Esophagus (tissue), 2 donors: Measurements from ENCODE around the gene C6orf15. TPM values are rescaled to one million over a fixed set of nuclear protein-coding genes. Genes with fewer than 3 reads are reported as not detected.

Source experiments
- H3K27ac ChIP-seq, 2 donors: one replicate each; pipeline ENCODE4 v1.5.1; 2013; ENCODE audit warnings: low read depth in 2 of 2, mild to moderate bottlenecking in 2 of 2, inconsistent platforms in 1 of 2, low read length in 1 of 2, moderate library complexity in 1 of 2
- H3K27me3 ChIP-seq, 2 donors: one replicate each; pipeline ENCODE4 v1.6.1; 2013; ENCODE audit warnings: low read length in 2 of 2, control low read depth in 1 of 2, mild to moderate bottlenecking in 1 of 2; ENCODE audit not compliant: insufficient read depth in 2 of 2, control insufficient read depth in 1 of 2
- H3K36me3 ChIP-seq, 2 donors: one replicate each; pipeline ENCODE4 v1.6.1; 2013; ENCODE audit warnings: low read length in 1 of 2; ENCODE audit not compliant: control insufficient read depth in 2 of 2, insufficient read depth in 2 of 2
- H3K4me1 ChIP-seq, 2 donors: one replicate each; pipeline ENCODE4 v1.6.1; 2013; ENCODE audit warnings: low read length in 1 of 2; ENCODE audit not compliant: control insufficient read depth in 2 of 2, insufficient read depth in 2 of 2
- H3K4me3 ChIP-seq, 2 donors: one replicate each; pipeline ENCODE4 v1.5.1; 2013; ENCODE audit warnings: low read length in 2 of 2, mild to moderate bottlenecking in 2 of 2, low read depth in 1 of 2, moderate library complexity in 1 of 2
- H3K9me3 ChIP-seq, 2 donors: one replicate each; pipeline ENCODE4 v1.6.1; 2013; ENCODE audit warnings: mild to moderate bottlenecking in 2 of 2, low read depth in 1 of 2, low read length in 1 of 2, moderate library complexity in 1 of 2; ENCODE audit not compliant: control insufficient read depth in 2 of 2, insufficient read depth in 1 of 2
- WGBS, 2 donors: extraction: QIAGEN DNeasy Blood & Tissue Kit; methylation state at CpG; one replicate each; pipeline ENCODE4 v1.1.7; 2013; 5-methylcytosine and 5-hydroxymethylcytosine counted together
- polyA plus RNA-seq, 2 donors: library from polyadenylated mRNA; stranded (reverse); fragments of 200-250 nt; gene quantifications; one replicate each; pipeline ENCODE4 v1.2.3, GENCODE V29; 2013
- donor health status: healthy with polysubstance abuse.
- donor health status: Bipolar disorder and iron deficiency.

C6orf15 gene
- polyA plus RNA-seq, 2 donors = 0.08 TPM; not detected in 1

DNA sequence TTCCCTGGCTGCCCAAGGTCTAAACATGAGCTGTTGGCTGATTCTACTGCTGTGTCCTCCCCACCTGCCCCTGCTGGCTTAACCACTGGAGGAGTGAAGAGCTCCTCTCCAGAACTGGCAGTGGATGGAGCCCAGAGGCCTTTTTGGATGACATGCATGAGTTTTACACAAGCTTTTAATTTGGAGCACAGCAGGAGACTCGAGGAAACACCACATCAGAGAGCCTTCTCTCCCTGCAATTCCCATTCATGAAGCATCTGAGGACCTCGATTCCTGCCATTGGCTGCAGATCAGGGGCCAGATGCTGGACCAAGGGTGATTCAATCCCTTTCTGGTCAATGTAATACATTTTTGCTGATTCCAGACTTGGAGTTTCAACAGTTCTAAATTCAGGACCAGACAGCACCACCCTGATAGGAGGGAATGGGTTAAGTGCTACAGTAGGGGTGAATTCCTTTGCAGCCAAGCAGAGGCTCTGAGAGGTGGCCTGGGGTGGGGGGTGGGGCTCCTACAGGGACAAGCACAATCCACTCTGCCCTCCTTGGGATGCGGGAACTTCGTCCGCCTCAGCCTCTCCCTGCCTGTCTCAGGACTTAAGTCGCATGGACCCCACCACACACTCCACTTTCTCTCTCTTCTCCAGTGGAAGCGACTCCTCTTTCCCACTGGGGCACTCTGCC is 1.6 kb upstream of the C6orf15 start:
- H3K27me3 ChIP-seq = no peaks in the 10 kb centered on the region
- no peaks in the 10 kb centered on the region for H3K36me3 ChIP-seq
- peak overlapping the region; percentile 51 to 87 for H3K27ac ChIP-seq
- no peaks in the 10 kb centered on the region for H3K9me3 ChIP-seq
- 44 to 53% methylated on average over 6 to 7 of the region's 7 CpGs for WGBS, 2 donors
- H3K4me1 ChIP-seq = peaks cover 2 to 17% of the 10 kb centered on the region in 2 donors
- H3K4me3 ChIP-seq = no peak overlapping the region

DNA sequence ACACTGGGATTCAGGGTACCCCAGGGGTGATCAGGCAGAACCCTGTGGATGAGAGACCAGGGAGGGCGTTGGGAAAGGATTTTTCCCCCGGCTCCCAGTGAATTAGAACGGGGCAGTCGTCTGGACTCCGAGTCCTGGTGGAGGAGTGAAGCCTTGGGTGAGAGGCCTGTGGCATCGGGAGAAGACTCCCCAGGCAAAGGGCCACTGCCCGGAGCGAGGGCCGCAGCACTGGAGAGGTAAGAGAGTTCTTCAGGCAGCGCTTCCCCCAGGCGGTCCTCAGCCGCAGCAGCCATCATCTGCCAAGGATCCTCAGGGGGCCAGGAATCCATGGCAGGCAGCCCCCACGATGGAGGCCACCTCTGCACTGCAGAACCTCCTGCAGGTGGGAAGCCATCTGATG is 663 bp downstream of the C6orf15 start:
- Histone ChIP-seq H3K4me1 (peaks cover 2 to 14% of the 10 kb centered on the region in 2 donors), H3K36me3 (no peaks in the 10 kb centered on the region), H3K9me3 (no peaks in the 10 kb centered on the region), H3K4me3 (no peak overlapping the region), H3K27ac (no peak overlapping the region), H3K27me3 (no peaks in the 10 kb centered on the region)
- WGBS, 2 donors = 88% methylated on average over 13 of the region's 13 CpGs

DNA sequence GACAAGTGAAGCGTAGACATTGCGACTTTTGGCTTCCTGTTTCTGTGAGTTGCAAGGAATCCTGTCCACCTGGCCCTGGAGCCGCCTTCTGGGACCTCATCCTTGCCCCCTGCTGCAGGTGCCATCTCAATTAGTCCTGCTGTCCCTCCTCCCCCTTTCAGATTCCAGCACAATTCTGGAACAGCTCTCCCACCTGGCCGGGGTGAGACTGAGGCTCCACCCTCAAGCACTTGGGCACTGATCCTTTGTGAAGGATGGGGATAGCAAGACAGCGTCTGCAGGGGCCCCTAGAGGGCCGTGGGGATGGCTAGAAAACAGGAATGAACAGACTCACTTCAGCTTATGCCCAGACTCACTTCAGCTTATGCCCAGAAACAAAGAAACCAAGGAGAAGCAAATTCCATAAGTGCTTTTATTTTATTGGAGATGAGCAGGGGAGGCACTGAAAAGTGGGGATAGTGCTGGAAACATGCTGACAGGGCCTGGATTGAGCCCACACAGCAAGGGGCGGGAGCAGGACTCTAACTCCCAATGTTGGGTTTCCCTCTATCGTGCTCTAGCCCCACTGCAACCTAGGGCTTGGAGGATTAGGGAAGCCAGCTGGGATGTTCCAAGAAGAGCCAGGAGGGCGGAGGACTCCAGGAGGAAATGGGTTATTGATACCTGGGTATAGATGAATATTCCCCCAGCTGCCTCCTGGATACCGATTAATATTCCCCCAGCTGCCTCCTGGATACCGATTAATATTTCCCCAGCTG is 1.4 kb downstream of the C6orf15 start:
- Histone ChIP-seq H3K27ac (no peak overlapping the region), H3K36me3 (no peaks in the 10 kb centered on the region), H3K27me3 (no peaks in the 10 kb centered on the region), H3K9me3 (no peaks in the 10 kb centered on the region), H3K4me1 (peaks cover 2 to 12% of the 10 kb centered on the region in 2 donors), H3K4me3 (no peak overlapping the region)
- WGBS, 2 donors = 70 to 78% methylated on average over 11 of the region's 11 CpGs

DNA sequence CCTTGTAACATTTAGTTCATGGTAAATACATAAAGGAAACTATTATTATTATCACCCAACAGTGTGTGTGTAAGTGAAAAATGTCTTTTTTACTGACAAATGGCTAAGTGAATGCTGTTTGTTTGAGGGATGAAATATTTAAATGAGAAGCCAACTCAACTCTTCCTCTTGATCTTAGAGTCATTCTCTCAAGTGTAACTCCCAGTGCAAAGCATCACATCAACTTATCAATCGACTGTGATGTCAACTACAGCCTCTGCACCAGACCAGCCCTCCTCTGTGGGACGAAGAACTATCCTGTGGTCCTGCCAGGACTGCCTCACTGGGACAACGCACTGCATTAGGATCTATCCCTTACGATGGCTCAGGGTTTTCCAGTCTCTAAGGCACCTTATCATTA is 5.3 kb downstream of the C6orf15 start:
- Histone ChIP-seq H3K27me3 (no peaks in the 10 kb centered on the region), H3K36me3 (no peaks in the 10 kb centered on the region), H3K4me1 (peaks cover 0 to 3% of the 10 kb centered on the region in 2 donors), H3K27ac (no peak overlapping the region), H3K9me3 (no peaks in the 10 kb centered on the region), H3K4me3 (no peak overlapping the region)
- 71 to 74% methylated on average over 4 of the region's 4 CpGs for WGBS, 2 donors

DNA sequence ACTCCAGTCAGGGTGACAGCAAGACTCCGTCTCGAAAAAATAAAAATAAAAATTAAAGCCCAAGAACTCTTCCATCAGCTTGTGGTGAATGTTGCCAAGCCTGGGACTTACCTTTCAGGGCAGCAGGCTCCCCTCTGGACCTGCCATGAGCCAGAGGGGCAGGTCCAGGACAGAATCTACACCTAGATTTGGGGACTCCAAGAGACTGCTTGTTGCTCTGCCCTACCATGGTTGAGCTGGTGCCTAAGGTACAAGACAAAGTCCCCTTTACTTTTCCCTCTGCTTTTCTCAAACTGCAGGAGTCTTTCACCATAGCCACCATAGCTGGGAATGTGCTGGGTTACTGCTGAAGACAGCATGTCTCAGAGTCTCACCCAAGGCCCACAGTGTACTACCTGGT is 9.2 kb downstream of the C6orf15 start:
- no peak overlapping the region for H3K4me3 ChIP-seq
- WGBS, 2 donors = 95 to 100% methylated on average over 2 of the region's 2 CpGs
- no peaks in the 10 kb centered on the region for H3K27me3 ChIP-seq

DNA sequence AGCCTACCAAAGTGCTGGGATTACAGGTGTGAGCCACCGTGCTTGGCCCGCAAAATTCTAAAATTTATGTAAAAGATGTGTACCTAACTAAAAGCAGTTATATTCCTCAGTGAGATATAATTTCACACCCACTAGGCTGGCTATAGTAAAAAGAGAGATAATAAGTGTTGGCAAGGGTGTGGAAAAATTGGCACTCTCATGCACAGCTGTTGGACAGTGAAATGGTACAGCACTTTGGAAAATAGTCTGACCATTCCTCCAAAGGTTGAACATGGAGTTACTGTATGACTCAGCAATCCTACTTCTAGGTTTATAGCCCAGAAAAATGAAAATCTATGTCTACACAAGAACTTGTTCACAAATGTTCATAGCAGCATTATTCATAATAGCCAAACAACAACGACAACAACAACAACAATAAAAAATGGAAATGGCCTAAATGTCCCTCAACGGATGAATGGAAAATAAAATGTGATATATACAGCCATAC is 13.9 kb downstream of the C6orf15 start:
- Histone ChIP-seq H3K4me1 (peaks cover 0 to 6% of the 10 kb centered on the region in 2 donors), H3K36me3 (no peaks in the 10 kb centered on the region), H3K27me3 (no peaks in the 10 kb centered on the region), H3K4me3 (no peak overlapping the region), H3K9me3 (no peaks in the 10 kb centered on the region), H3K27ac (no peak overlapping the region)
- 85 to 95% methylated on average over 4 of the region's 4 CpGs for WGBS, 2 donors

More for the DNA sequence above, 9.2 kb downstream of the C6orf15 start:
- H3K27ac ChIP-seq = no peak overlapping the region
- H3K36me3 ChIP-seq = no peaks in the 10 kb centered on the region
- peaks cover 0 to 3% of the 10 kb centered on the region in 2 donors for H3K4me1 ChIP-seq
- no peaks in the 10 kb centered on the region for H3K9me3 ChIP-seq

DNA sequence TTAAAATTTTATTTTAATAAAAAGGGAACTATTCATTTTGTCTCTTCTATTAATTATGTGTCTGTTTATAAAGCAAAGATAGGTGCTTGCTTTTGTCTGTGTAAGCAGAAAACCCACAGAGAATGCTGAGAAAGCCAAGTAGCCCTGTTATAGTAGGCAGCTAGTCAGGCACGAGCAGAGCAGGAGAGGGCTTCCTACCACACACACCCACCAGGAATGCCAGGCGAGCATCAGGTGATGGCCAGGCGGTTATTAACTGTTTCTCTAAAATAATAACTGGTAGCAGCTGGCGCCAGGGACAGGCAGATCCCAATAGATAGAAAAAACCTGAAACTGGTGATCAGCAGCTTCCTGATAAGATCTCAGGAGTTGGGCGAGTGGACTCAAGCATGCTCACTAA is 15.7 kb downstream of the C6orf15 start:
- peaks cover 0 to 3% of the 10 kb centered on the region in 2 donors for H3K4me1 ChIP-seq
- no peak overlapping the region for H3K4me3 ChIP-seq
- no peaks in the 10 kb centered on the region for H3K9me3 ChIP-seq
- no peaks in the 10 kb centered on the region for H3K27me3 ChIP-seq
- H3K27ac ChIP-seq = no peak overlapping the region
- no peaks in the 10 kb centered on the region for H3K36me3 ChIP-seq
- WGBS, 2 donors = 79 to 81% methylated on average over 5 of the region's 5 CpGs

DNA sequence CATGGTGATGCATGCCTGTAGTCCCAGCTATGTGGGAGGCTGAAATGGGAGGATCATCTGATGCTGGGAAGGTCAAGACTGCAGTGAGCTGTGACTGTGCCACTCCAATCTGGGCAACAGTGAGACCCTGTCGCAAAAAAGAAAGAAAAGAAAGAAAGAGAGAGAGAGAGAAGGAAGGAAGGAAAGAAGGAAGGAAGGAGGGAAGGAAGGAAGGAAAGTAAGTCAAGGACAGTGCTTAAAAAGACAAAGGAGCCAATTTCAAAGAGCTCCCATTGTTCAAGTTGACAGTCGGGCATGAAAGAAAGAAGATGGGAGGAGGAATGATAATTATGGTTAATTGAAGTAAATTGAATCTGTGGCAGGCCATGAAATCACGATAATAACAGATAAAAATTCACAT is 16.2 kb downstream of the C6orf15 start:
- no peaks in the 10 kb centered on the region for H3K27me3 ChIP-seq
- H3K27ac ChIP-seq = no peak overlapping the region
- 85 to 90% methylated on average over 3 of the region's 3 CpGs for WGBS, 2 donors
- no peak overlapping the region for H3K4me3 ChIP-seq
- no peaks in the 10 kb centered on the region for H3K36me3 ChIP-seq
- no peaks in the 10 kb centered on the region for H3K9me3 ChIP-seq
- peaks cover 0 to 3% of the 10 kb centered on the region in 2 donors for H3K4me1 ChIP-seq

DNA sequence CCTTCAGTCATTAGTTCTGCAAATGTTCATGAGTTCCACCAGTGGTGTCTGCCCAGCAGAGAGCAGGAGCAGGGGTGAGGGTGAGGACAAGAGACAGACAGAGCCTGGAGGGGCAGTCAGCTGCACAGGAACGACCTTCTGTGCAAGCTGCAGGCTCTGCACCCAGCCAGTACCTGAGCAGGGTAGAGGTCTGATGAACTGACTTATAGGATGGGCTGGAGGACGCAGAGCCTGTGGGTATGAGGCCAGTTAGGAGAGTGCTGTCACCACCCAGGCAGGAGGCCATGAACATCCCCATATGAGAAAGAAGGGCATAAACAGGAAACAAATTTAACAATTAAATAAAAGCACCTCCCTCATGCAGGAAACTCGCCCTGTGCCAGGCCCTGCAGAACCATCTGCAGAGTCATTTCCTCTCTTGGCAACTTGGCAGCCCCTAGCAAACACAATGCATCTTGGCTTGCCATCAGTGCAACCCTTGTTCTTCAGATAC is 17.9 kb downstream of the C6orf15 start:
- Histone ChIP-seq H3K27me3 (no peaks in the 10 kb centered on the region), H3K27ac (peak overlapping the region in 1 of 2 donors; percentile 5), H3K4me1 (peaks cover 0 to 3% of the 10 kb centered on the region in 2 donors), H3K4me3 (no peak overlapping the region), H3K9me3 (no peaks in the 10 kb centered on the region), H3K36me3 (no peaks in the 10 kb centered on the region)
- 29% methylated on average over 3 of the region's 3 CpGs for WGBS, 2 donors
